ENCODE measurements around the gene DNAJC5G. TPM values are rescaled to one million over a fixed set of nuclear protein-coding genes. Genes with fewer than 3 reads are reported as not detected.
"Not testable (repeated sequence)": the region's sequence is repeated elsewhere in the genome, so short reads cannot be mapped to it uniquely, and the experiment has no call there.

DNAJC5G gene
- total RNA-seq, 4 donors from 2014 or later, result not detected

- 34 to 42% methylated on average over 4 of the region's 4 CpGs for WGBS, 2 donors
- H3K4me3 ChIP-seq (ENCODE audit: low read depth, poor library complexity, severe bottlenecking), result no peak overlapping the region
- no peak for TF ChIP-seq POLR2A (IDR thresholded peaks at IDR 0.05)
- no peak for TF ChIP-seq CTCF (IDR thresholded peaks at IDR 0.05)
- DNase-seq (ENCODE audit: low spot score in 2 of 2), result no peak
- intact Hi-C loops (cut with DNase I; ENCODE audit: low total_unique reads), result no loop called here
Measured at GRCh38 chr2:27296481-27296880, 21.2 kb downstream of the DNAJC5G start.

GRCh38 chr2:27297195-27297594 lies 22.0 kb downstream of the DNAJC5G start:
- intact Hi-C loops (cut with DNase I; ENCODE audit: low total_unique reads), result no loop called here
- no peak for TF ChIP-seq CTCF (IDR thresholded peaks at IDR 0.05)
- TF ChIP-seq POLR2A (IDR thresholded peaks at IDR 0.05), result no peak
- H3K4me3 ChIP-seq (ENCODE audit: low read depth, poor library complexity, severe bottlenecking), result no peak overlapping the region
- 84 to 94% methylated on average over 3 of the region's 3 CpGs for WGBS, 2 donors
- no peak for DNase-seq (ENCODE audit: low spot score in 2 of 2)

- H3K4me3 ChIP-seq (ENCODE audit: low read depth, poor library complexity, severe bottlenecking), result no peak overlapping the region
- TF ChIP-seq POLR2A (IDR thresholded peaks at IDR 0.05) (no peak), CTCF (IDR thresholded peaks at IDR 0.05) (no peak)
- 75 to 84% methylated on average over 18 of the region's 18 CpGs for WGBS, 2 donors
- intact Hi-C loops (cut with DNase I; ENCODE audit: low total_unique reads), result no loop called here
- no peak for DNase-seq (ENCODE audit: low spot score in 2 of 2)
Measured at GRCh38 chr2:27298391-27299080, 23.3 kb downstream of the DNAJC5G start.

GRCh38 chr2:27300606-27301005 lies 25.4 kb downstream of the DNAJC5G start:
- intact Hi-C loops (cut with DNase I; ENCODE audit: low total_unique reads); H3K4me3 ChIP-seq (ENCODE audit: low read depth, poor library complexity, severe bottlenecking); DNase-seq (ENCODE audit: low spot score in 2 of 2): not testable (repeated sequence)
- WGBS, 2 donors, result 83 to 93% methylated on average over 4 of the region's 4 CpGs

GRCh38 chr2:27303093-27304025 lies 28.1 kb downstream of the DNAJC5G start:
- TF ChIP-seq POLR2A (IDR thresholded peaks at IDR 0.05), result no peak
- TF ChIP-seq CTCF (IDR thresholded peaks at IDR 0.05), result peak in 1 of 3 donors; percentile 51
- 19 to 22% methylated on average over 25 of the region's 25 CpGs for WGBS, 2 donors
- intact Hi-C loops (cut with DNase I; ENCODE audit: low total_unique reads), result no loop called here
- H3K4me3 ChIP-seq (ENCODE audit: low read depth, poor library complexity, severe bottlenecking), result no peak overlapping the region
- DNase-seq (ENCODE audit: low spot score in 2 of 2), result no peak

- no peak overlapping the region for H3K4me3 ChIP-seq (ENCODE audit: low read depth, poor library complexity, severe bottlenecking)
- 85 to 88% methylated on average over 13 of the region's 13 CpGs for WGBS, 2 donors
- DNase-seq (ENCODE audit: low spot score in 2 of 2), result no peak
- TF ChIP-seq POLR2A (IDR thresholded peaks at IDR 0.05), result no peak
- TF ChIP-seq CTCF (IDR thresholded peaks at IDR 0.05), result no peak
- intact Hi-C loops (cut with DNase I; ENCODE audit: low total_unique reads), result no loop called here
Measured at GRCh38 chr2:27304488-27305240, 29.4 kb downstream of the DNAJC5G start.
